AG08395 (cell line): ENCODE results near the gene KCNMA1.

ENCODE experiments used
- DNase-seq: peaks from one replicate; pipeline ENCODE4 v3.0.0; 2012; ENCODE audit warnings: mixed read lengths, low spot score

The KCNMA1 gene

DNA sequence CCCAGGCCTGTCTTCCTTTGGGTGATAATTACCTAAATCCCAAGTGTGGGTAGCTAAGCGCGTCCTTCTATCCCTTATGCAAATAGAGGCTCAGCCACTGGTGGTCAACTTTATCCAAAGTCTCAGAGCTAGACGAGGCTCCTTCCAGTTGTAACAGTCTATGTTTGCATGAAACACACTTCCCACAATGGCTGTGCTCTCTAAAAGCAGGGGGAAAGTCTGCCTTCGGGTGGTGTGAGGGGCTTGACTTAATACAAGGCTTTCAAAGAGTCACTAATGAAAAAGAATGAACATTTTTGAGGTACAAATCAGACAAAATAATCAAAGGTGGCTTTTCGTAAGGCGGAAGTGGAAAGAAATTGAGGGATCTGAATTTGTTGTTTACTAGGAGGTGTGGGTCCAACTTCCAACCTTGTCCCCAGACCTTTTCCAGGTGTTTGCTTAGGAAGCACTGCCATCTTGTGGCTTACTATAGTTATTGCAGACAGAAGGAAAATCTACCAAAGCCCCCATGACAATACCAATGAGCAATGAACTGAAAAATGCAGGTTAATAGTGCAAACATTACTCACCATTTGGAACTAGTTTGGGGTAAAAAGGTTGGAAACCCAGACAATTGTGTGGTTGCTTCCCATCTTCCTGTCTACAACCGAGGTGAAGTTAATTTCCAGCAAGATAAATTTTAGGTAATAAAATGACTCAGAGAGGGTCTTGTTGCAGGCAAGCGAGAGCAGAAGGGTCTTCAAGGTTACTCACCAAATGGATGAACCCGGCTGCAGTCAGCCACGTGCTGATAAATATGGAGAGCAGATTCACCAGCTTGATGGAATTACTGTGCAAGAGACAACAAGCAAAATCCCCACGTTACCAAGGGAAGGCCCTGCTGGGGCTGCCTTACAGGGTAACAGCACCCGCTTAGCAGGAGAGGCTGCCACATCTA, 525.7 kb downstream of the KCNMA1 start:
- DNase-seq, result peak; percentile 89

DNA sequence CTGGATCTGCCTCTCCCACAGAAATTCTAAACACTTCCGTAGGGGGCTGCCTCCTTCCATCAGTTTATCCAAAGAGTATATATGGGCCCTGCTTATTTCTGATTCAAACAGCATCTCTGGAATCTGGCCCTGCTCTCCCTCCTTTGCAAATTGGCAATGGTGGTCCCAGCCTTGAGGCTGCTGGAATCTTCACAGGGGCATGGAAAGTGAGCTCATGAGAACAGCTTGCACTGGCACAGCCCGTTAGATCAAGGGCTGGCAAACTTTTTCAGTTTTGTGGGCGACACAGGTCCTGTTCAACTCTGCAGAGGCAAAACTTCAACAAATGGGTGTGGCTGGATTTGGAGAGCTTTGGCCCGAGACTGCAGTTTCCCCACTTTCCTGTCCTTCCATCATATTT, 526.9 kb downstream of the KCNMA1 start:
- no peak for DNase-seq

DNA sequence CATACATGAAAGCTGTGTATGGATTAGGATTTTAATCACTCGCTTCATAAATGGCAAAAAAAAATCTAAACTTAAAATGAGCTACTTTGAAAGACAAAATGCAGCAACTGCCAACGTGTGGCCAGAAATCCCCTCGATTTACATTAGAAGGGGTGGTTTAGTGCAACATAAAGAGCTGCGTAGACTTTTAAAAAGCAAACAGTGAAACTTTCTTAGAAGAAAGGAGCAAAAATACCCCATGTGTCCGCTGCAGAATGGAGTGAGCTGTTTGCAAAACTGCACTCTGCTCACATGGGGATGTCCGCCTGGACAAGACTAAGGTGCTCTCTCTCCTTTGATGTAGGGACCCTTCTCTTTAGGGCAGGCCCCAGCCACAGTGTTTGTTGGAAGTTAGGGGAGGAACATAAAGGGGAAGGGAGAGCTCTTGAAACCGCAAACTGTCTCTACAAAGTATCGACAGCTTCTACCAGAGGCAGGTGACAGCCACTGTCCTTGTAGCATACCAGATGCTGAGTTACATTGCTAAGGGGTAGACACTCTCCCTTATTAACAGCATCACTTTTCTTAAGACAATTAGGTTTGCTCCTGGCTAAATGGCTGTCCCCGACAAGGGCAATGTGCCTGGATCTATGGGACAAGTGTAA, 528.1 kb downstream of the KCNMA1 start:
- DNase-seq, result no peak

DNA sequence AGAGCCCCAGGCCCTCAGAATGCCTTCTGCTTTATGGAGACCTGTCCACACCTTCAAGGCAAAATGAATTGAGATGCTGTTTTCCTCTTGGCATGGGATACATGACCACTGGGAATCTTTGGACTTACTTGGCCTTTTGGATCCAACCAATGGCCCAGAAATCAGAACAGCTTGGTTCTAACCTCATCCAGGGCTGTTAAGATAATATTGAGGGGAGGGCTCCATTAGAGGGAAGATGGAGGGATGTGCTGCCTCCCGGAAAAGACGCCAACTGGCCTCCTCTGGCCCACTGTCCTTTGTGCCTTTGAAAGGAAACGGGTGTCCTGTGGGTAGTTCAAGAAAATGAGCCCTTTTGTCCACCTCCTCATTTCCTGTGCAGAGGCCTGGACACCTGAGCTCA, 530.9 kb downstream of the KCNMA1 start:
- no peak for DNase-seq

DNA sequence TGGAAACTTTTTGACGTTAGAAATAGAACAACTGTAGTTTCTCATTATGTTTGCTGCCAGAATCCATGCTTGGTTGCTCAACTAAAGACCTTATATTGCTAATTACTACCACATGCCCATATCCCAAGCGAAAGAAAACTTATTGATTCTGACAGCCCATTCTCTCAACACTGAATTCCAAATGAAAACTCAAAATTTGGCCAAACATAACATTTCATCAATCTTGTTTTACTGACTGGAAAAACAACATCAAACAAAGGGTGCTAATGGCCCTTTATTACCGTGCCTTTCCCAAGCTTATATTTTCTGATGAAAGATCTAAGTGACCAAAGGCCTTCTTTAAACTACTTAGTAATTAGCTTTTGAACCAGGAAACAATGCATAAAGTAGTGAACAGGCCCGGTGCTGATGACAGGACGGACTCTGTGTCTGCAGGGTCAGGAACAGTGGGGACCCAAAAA, 531.8 kb downstream of the KCNMA1 start:
- DNase-seq, result peak; percentile 52

DNA sequence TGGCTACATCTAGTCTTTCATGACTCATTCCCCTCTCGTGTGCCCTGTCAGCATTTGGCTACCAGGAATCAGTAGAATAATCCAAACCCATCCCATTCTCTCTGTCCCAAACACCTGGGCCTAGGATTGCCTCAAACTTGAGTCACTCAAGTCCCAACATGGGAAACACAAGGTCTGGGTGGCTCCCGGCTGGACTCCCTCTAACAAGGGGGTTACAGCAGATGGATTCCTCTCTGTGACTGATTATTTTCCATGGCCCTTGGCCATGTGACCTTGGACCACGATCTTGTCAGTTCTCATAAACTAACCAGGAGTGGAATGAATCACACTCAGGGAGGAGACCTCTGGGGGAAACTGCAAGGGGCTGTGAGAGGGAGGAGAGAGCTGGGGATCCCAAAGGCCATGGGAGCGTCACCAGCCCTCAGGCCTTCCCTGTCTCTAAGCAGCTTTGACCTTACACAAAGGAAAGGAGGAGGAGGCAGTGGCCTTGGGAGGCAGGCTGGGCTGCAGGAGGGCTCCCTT, 533.1 kb downstream of the KCNMA1 start:
- peak; percentile 61 for DNase-seq

DNA sequence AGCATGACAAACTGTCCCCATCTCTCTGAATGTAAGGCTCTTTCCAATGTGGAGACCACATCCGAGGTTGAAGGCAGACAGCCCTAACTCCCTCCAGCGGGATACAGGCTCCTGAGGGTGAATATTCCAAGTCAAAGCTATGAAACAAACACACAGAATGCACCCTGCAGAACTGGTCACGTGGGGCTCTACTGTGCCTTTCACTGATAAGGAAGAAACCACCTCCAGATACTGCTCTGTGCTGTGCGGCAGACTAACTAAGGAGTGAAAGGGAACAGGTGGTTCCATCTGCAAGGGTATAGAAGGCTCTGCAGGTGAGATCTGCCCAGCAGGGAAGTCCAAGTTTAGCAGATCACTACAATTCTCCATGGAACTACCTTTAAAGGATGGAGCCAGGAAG, 534.4 kb downstream of the KCNMA1 start:
- DNase-seq, result no peak

DNA sequence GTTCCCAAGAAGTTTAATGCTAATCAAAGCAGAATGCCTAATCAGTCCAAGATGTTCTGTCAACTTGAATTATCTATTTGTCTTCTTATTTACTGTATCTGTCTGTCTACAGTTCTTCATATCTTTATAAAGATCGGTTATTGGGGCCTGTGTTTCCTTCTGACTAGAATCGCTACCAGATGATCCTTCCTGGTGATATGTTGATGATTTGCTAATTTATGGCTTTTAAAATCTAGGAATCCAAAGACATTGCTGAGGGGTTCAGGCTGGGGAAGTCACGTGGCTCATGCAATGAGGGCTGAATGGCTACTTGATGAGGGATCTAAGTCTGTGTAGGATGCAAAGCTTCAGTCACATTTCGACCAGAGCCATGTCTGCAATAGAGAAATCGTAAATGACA, 536.3 kb downstream of the KCNMA1 start:
- DNase-seq, result no peak

DNA sequence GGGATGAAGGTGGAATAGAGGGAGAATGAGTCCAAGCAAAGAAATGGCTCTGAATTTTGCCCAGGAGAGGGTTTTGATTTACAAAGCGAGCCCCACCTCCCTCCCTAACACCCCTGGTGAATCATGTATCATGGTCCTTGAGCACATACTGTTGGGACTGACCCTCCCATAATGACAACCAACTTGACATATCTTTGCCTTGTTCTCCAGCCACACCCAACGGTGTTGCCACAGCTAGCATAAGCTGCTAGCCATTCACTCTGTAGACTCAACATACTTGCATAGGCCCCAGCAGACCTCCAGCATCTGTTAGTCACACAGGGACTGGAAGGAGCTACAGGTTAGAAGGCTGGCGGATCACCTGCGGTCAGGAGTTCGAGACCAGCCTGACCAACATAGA, 538.5 kb downstream of the KCNMA1 start:
- no peak for DNase-seq

DNA sequence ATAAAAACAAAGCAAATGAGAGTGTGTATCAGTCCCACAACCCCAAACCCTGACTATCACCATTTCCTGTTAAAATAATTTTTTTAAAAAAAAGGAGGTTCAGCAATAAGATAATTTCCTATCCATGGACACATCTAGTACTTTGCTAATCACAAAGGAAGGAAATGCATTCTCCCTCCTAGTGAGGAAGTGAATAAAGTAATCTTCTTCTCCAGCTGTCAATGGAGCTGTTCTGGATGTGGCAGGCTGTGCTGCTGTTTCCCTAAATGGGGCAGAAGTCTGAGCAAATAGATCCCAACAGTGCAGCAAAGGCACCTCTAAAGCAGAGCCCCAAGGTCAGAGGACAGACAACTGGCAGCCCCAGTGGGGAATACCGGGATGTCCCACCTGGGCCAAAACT, 540.0 kb downstream of the KCNMA1 start:
- DNase-seq, result no peak

DNA sequence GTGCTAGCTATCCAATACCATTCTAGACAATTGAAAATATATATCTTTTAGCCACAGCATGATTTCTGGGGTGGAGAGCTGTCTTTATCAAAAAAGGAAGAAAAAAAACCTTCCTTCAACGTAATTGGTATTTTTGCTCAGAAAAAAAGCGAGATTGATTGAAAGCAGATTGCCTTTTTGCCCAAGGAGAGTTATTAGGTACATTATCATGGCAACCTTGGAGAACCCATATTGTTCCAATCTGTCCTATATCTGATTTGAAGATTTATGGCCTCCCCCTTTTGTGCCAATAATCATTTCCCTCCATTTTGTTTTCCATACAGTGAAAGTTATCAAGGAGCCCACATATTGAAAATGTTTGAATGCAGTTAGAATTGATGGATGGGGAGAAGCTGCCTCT, 544.5 kb downstream of the KCNMA1 start:
- DNase-seq, result no peak

DNA sequence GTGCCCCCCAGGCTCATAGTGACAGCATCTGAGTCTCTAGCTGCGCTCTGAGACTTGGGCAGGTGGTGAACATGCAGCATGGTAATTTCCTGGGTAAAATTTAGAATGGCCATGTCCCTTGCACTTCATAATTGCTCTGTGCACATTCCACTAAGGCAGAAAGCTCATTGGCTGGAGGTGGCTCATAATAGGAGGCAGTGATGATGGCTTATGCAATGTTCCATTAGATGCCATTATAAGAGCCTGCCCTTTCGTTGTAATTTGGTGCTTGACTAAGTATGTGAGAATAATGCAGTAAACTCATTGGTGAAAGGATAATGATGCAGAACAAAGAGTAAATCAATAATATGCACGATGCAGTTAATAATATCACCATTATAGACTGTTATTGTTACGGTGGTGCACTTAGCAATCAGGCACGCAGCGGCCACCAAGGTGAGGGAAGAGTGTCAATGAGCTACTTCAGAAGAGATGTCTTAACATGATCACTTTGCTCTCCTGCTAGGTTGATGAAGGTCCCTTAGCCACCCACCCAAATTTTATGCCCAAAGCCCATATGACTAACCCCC, 545.9 kb downstream of the KCNMA1 start:
- no peak for DNase-seq

DNA sequence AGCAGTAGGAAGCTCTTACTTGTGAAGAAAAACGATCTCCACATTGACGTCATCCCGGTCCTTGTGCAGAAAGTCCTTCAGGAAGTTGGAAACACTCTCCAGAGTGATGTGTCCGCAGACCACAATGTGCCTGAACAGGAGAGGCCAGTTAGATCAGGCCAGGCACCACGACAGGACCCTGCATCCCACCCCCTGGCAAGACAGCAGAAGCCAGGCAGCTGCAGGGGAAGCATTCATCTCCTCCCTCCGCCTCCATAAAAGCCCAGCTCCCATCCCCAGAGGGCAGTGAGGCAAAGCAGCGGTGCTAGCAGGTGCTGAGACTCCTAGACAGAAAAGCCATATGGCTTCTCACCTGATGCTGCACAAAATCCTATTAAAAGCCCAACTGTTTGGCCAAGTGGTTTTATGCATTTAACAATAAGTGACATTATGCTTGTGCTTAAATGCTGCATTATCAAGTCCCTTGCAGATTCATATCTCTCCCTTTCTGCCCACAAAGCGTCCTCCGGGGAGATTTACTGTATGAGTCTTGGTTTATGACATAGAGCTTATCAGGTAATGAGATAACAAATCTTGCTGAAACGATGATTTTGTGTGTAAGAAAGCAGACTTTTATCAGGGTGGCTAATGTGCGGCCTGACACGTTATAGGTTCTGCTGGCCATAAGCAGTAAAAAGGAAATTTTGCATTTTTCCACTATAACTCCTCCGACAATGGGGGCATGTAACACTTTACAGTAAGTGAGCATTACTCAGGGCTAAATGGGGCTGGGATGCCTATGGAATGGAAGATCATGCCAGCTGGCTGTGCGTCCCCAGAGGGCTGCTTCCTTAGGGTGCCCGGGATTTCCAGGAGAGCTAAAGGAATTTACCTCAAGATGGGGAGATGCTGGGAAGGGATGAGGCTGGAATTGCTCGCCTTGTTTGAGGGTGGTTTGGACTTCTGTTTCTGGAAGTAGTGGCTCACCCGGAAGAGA, 546.9 kb downstream of the KCNMA1 start:
- no peak for DNase-seq

DNA sequence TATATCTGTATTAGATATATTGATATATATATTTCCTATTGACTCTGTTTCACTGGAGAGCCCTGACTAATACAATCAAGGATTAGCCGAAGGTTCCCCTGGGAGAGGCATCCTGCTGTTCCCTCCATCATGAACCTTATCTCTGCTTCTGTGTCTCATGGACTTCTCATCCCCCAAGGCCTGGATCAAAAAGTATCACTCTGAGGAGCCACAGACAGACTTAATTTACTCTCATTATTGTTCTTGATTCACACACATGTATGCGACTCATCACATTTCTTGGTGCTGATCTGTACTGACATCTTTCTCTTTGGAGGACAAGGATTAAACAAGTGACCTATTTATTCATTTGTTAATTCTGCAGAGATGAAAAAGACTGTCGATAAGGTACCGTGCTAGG, 550.2 kb downstream of the KCNMA1 start:
- DNase-seq, result no peak

DNA sequence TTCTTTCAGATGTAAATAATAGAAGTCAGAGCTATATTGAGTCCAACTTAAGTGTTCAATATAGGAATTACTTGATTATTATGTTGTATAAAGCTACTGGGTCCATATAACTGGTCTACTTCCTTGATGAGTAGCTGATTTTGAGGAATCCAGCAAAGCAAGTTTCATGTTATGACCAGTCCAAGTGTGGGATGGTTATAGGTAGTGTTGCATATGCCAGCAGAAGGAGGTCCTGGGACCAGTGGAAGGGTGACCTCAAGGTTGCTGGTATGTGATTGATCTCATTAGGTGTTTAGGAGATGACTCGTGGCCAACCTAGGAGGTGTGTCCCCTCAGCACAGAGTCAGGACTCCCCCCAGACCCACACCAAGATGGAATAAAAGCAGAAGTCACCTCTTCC, 551.5 kb downstream of the KCNMA1 start:
- DNase-seq, result no peak

DNA sequence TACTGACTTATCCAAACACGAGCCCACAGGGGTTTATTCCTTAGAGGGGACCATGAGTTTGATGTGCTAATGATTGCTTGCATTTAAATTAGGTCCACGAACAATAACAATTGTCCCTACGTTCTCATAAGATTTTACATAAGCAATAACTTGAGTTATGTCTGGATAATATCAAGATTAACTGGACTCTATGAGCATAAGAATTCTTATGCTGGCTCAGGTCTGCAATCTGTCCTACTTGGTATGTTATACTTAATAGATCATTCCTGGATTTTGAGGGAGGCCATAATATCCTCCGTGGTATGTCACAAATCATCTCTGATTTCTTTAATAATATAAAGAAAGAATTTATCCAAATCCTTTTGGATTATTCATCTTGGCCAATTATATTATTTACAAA, 552.3 kb downstream of the KCNMA1 start:
- DNase-seq, result no peak

DNA sequence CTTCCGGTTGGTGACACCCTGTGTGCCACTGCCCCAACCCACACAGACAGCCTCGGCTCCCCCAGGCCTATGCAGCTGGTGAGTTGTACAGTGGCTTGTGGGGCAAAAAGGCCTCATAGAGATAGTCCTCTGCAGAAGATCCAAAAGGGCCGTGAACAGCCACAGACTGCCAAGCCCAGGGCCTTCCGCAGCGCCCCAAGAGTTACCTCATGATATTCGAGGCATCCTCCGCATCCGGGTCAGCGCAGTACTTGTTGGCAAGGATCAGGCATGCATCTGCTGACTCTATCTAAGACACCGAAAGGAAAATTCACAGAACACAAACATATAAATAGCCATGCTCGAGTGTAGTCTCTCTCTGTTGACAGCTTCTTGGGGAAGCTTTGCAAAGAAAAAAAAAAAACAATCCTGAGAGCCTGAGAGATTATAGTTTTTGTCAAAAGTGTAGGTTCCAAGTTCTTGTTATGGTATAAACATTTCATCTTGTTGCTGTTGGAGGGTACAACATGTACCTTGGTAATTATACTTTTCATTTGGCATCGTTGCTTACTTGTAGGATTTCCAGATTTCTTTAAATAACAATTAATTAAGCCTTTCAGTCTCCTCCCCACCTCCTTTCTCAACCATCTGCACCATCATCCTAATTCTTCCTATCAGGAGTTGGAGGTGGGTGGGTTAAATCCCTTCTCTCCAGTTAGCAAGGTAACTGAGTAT, 553.0 kb downstream of the KCNMA1 start:
- DNase-seq, result no peak

DNA sequence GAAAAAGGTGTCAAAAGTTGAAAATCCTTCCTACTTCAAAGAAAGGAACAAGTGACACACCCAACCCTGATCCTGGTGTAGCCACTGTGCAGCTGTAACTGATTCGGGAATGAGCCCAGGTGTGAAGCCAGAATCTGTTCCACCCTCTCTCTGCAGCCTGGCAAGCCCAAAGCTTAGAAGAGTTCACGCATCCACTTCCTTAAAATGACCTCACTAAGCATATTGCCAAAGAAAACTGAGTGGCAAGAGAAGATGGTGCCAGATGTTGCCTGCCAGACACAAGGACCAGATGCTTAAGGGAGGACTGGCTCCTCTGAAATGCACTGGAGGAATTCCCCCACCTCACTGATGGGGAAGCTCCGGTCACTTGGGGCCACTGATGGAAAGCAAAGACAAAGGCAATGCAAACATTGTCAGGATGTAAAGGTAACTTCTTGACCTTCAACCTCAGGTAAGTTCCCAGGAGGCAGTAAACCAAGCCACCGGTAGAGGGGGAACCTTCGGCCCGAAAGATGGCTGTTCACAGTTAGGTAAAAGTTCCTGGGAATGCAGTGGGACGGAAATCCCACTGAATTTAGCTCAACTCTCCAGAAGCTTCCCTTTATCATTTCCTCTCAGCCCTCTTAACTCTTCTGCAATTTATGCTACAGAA, 554.9 kb downstream of the KCNMA1 start:
- no peak for DNase-seq

DNA sequence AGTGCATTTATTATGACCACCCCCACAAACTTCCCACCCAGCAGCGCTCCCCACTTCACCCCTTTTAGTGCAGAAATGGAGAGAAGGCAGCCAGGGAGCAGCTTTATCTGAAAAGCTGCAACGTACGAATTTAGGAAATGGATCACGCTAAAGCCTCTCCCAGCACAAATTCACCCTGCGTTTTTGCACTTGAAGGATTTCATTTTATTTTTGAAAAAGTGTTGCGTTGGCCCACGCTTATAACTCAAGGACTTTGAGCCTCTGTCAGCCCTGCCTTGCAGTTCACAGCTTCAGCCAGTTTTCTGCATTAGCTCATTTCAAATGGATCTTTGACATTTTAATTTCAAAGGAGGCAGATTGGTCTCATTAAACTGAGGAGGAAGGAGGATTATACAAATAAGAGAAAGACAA, 556.1 kb downstream of the KCNMA1 start:
- no peak for DNase-seq

DNA sequence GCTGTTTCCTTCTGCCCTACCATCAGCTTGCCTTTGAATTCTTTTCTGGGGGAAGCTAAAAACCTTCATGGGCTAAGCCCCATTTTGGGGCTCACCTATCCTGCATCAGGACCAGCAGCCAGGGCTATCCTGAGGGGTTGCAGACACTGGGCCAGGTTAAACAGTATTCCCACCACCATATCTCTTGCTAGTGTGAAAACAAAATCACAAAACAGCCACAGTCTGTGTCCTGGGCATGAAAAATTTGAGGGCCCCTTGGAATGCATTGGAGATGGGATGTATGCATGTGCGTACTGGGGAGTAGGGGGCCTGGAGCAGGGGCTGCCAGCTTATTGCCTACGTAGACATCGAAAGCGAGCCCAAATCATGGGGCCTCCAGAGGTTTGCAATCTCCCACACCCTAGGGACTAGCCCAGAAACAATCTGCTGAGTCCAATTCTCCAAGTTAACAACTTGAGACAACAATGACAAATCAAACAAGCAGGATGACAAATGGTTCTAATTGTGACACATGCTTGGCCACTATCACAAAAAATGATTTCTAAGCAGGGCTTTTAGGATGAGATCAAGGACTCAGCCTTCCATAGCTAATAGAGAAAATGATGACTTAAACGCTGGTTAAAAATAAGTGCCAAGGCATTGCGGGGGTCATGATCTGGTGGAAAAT, 557.1 kb downstream of the KCNMA1 start:
- no peak for DNase-seq
